Upper lobe of left lung (tissue), 4 donors: ENCODE measurements around the gene SPOP.

Experiments used
- EP300 ChIP-seq, 4 donors: sonication (generic); formaldehyde crosslinking; IDR thresholded peaks; one replicate each; pipeline ENCODE4 v1.5.1; 2017; ENCODE audit warnings: antibody characterized with exemption in 4 of 4, control low read depth in 2 of 4
- POLR2A ChIP-seq, 4 donors: fragments of 450-650 bp; IDR thresholded peaks; one replicate each; pipeline ENCODE4 v1.5.1; 2016 to 2017; ENCODE audit warnings: antibody characterized with exemption in 4 of 4, mild to moderate bottlenecking in 2 of 4
- POLR2AphosphoS5 ChIP-seq, 2 donors: sonication (generic); formaldehyde crosslinking; IDR thresholded peaks; one replicate each; pipeline ENCODE4 v1.5.1; 2017; ENCODE audit warnings: antibody characterized with exemption in 2 of 2
- TF ChIP-seq, protein P1 (sequence below), 6 experiments: fragments of 450-650 bp in 4 of 6; fragments of 200-600 bp in 2 of 6; sonication (generic) in 2 of 6; IDR thresholded peaks; one replicate each; pipeline ENCODE4 v1.5.1; 2016 to 2019; ENCODE audit warnings: antibody characterized with exemption in 6 of 6

GRCh38 chr17:49583226-49583625 lies 94.7 kb downstream of the SPOP start:
- TF ChIP-seq, protein P1, sequence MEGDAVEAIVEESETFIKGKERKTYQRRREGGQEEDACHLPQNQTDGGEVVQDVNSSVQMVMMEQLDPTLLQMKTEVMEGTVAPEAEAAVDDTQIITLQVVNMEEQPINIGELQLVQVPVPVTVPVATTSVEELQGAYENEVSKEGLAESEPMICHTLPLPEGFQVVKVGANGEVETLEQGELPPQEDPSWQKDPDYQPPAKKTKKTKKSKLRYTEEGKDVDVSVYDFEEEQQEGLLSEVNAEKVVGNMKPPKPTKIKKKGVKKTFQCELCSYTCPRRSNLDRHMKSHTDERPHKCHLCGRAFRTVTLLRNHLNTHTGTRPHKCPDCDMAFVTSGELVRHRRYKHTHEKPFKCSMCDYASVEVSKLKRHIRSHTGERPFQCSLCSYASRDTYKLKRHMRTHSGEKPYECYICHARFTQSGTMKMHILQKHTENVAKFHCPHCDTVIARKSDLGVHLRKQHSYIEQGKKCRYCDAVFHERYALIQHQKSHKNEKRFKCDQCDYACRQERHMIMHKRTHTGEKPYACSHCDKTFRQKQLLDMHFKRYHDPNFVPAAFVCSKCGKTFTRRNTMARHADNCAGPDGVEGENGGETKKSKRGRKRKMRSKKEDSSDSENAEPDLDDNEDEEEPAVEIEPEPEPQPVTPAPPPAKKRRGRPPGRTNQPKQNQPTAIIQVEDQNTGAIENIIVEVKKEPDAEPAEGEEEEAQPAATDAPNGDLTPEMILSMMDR (IDR thresholded peaks at IDR 0.05): no peak
- TF ChIP-seq POLR2AphosphoS5 (IDR thresholded peaks at IDR 0.05) (no peak), EP300 (IDR thresholded peaks at IDR 0.05) (no peak), POLR2A (IDR thresholded peaks at IDR 0.05) (no peak)
